B cell (primary cell): Measurements from ENCODE around the gene LANCL1. TPM values are rescaled to one million over a fixed set of nuclear protein-coding genes. Genes with fewer than 3 reads are reported as not detected.

ENCODE experiments used
- ATAC-seq: fragments of 200-7000 bp; cut with Tn5 transposase; one replicate; pipeline ENCODE4 v1.10.0; 2021; ENCODE audit warnings: low read depth, mild to moderate bottlenecking, moderate number of reproducible peaks, moderate library complexity
- CTCF ChIA-PET: fragments of 350-600 bp; sonication (Branson Sonifier 250); formaldehyde crosslinking; loops from one replicate; lab custom pipeline; 2021; ENCODE audit warnings: antibody characterized with exemption, inconsistent platforms; lab: Charles Lee
- POLR2A ChIA-PET: fragments of 350-600 bp; sonication (Branson Sonifier 250); formaldehyde crosslinking; loops from one replicate; lab custom pipeline; 2021; ENCODE audit warnings: antibody characterized with exemption; lab: Charles Lee
- DNase-seq: peaks from one replicate; pipeline ENCODE4 v3.0.0; 2013
- H2AFZ ChIP-seq: 2 replicates; pipeline ENCODE4 v1.6.1; 2012; ENCODE audit warnings: mild to moderate bottlenecking, low read depth, low read length; ENCODE audit not compliant: insufficient read depth, poor library complexity, severe bottlenecking
- H3K27ac ChIP-seq, 2 donors: 1 replicate in 1 of 2; 2 replicates in 1 of 2; pipeline ENCODE4 v1.5.1; 2012 to 2013; ENCODE audit warnings: low read length in 2 of 2, mild to moderate bottlenecking in 2 of 2, moderate library complexity in 1 of 2
- H3K27me3 ChIP-seq, 4 experiments: fragments of 200-600 bp in 1 of 4; sonication (generic) in 1 of 4; replicated peaks in 1 of 4; 1 replicate in 2 of 4; 2 replicates in 2 of 4; pipeline versions ENCODE4 v1.6.1 to v1.7.0; 2013 to 2016; ENCODE audit warnings: low read length in 3 of 4, mild to moderate bottlenecking in 2 of 4, mixed read lengths in 1 of 4, moderate library complexity in 1 of 4; ENCODE audit not compliant: insufficient read depth in 4 of 4, control insufficient read depth in 3 of 4; ENCODE audit errors: control extremely low read depth in 1 of 4
- H3K36me3 ChIP-seq, 2 experiments: replicated peaks in 1 of 2; 1 replicate in 1 of 2; 2 replicates in 1 of 2; pipeline versions ENCODE4 v1.6.1 to v1.7.1; 2013; ENCODE audit warnings: low read length in 1 of 2; ENCODE audit not compliant: insufficient read depth in 2 of 2, control insufficient read depth in 1 of 2; ENCODE audit errors: control extremely low read depth in 1 of 2, extremely low read depth in 1 of 2
- H3K4me1 ChIP-seq, 2 donors: fragments of 200-600 bp in 1 of 2; sonication (generic) in 1 of 2; 1 replicate in 1 of 2; 2 replicates in 1 of 2; pipeline versions ENCODE4 v1.5.1 to v1.6.1; 2013 to 2017; ENCODE audit warnings: low read length in 2 of 2; ENCODE audit not compliant: control insufficient read depth in 2 of 2, insufficient read depth in 2 of 2
- H3K4me2 ChIP-seq: replicated peaks from 2 replicates; pipeline ENCODE3; 2012; ENCODE audit warnings: mild to moderate bottlenecking, low read depth, low read length; ENCODE audit not compliant: poor library complexity, severe bottlenecking
- H3K4me3 ChIP-seq, 5 experiments: fragments of 200-600 bp in 1 of 5; sonication (generic) in 1 of 5; 1 replicate in 3 of 5; 2 replicates in 2 of 5; pipeline versions ENCODE4 v1.5.1 to v1.7.0; 2011 to 2016; ENCODE audit warnings: low read length in 4 of 5, mild to moderate bottlenecking in 4 of 5, low read depth in 2 of 5, control low read depth in 1 of 5, moderate library complexity in 1 of 5; ENCODE audit not compliant: insufficient read depth in 1 of 5; ENCODE audit errors: control extremely low read depth in 1 of 5, extremely low read depth in 1 of 5
- H3K79me2 ChIP-seq: fragments of 200-600 bp; sonication (generic); one replicate; pipeline ENCODE4 v1.6.0; 2016; ENCODE audit warnings: low read length; ENCODE audit not compliant: control insufficient read depth, insufficient read depth
- H3K9ac ChIP-seq: fragments of 200-600 bp; sonication (generic); 2 replicates; pipeline ENCODE4 v1.6.1; 2017; ENCODE audit warnings: mild to moderate bottlenecking, low read length, moderate library complexity
- H3K9me3 ChIP-seq, 3 donors: one replicate each; pipeline versions ENCODE4 v1.6.1 to v1.7.1; 2013; ENCODE audit warnings: low read length in 2 of 3; ENCODE audit not compliant: control insufficient read depth in 2 of 3, insufficient read depth in 1 of 3; ENCODE audit errors: control extremely low read depth in 1 of 3
- H4K20me1 ChIP-seq: 2 replicates; pipeline ENCODE4 v1.6.0; 2012; ENCODE audit warnings: mild to moderate bottlenecking, low read length; ENCODE audit not compliant: insufficient read depth, control insufficient read depth, poor library complexity, severe bottlenecking
- H3K27ac Mint-ChIP-seq: one replicate; pipeline ENCODE4 v1.8.0; 2021; ENCODE audit warnings: mixed read lengths
- H3K27me3 Mint-ChIP-seq: one replicate; pipeline ENCODE4 v1.8.0; 2021; ENCODE audit warnings: mixed read lengths
- H3K4me1 Mint-ChIP-seq: one replicate; pipeline ENCODE4 v1.8.0; 2021; ENCODE audit warnings: mixed read lengths
- H3K4me3 Mint-ChIP-seq: one replicate; pipeline ENCODE4 v1.8.0; 2021; ENCODE audit warnings: mixed read lengths
- H3K9me3 Mint-ChIP-seq: one replicate; pipeline ENCODE4 v1.8.0; 2022; ENCODE audit warnings: mixed read lengths; ENCODE audit not compliant: insufficient read depth
- CTCF ChIP-seq: fragments of 200-600 bp; IDR thresholded peaks from one replicate; pipeline ENCODE4 v1.8.0; 2022; ENCODE audit warnings: antibody characterized with exemption, mild to moderate bottlenecking
- EZH2 ChIP-seq: IDR thresholded peaks from 2 replicates; pipeline ENCODE4 v1.6.1; 2012; ENCODE audit warnings: borderline replicate concordance, low read depth, mild to moderate bottlenecking, moderate library complexity, low read length; ENCODE audit not compliant: insufficient read depth, poor library complexity, severe bottlenecking
- WGBS: methylation state at CpG from one replicate; pipeline ENCODE4 v1.1.5; 2013; ENCODE audit warnings: missing lambda C conversion rate; ENCODE audit not compliant: insufficient coverage; 5-methylcytosine and 5-hydroxymethylcytosine counted together
- intact Hi-C: fragments of 100-400 bp; cut with micrococcal nuclease; formaldehyde crosslinking; loops from one replicate; pipeline ENCODE4 v1.10.0; 2022
- polyA plus RNA-seq: library from polyadenylated mRNA; depleted of rRNA; stranded (reverse); fragments of >200 nt; gene quantifications from 2 replicates; pipeline ENCODE4 v1.2.3, GENCODE V29; 2012
- total RNA-seq, 2 donors: library from RNA; stranded (reverse); fragments of 120-200 nt in 1 of 2; gene quantifications; 1 replicate in 1 of 2; 2 replicates in 1 of 2; pipeline versions ENCODE4 v1.2.3 to v1.2.4, GENCODE V29; 2013 to 2022

Gene LANCL1
- total and polyA plus RNA-seq, 2 donors (not counting 1 experiment from before 2014, with no cell fraction given) = 14.8 to 30.0 TPM

GRCh38 chr2:210460322-210461227 lies 16.0 kb downstream of the LANCL1 start:
- H3K9ac ChIP-seq = peak overlapping the region; percentile 40
- intact Hi-C loops = loop anchor here (2.0 to 5.0 kb wide), 2 partner anchors 14 to 288 kb away; partner anchors contain the start of gene KANSL1L
- no peaks in the 10 kb centered on the region for H3K79me2 ChIP-seq
- H3K27me3 ChIP-seq = no peaks in the 10 kb centered on the region
- CTCF ChIA-PET = interaction anchor here (1.4 to 1.5 kb wide), 2 partner anchors 14 to 42 kb away, joined by 4 to 6 read pairs; no protein-coding TSS in a partner anchor
- H3K36me3 ChIP-seq = peaks cover 3 to 11% of the 10 kb centered on the region in 2 experiments
- TF ChIP-seq EZH2 (no peak), CTCF (no peak)
- peak overlapping the region; percentile 17 to 82 for H3K27ac ChIP-seq
- H3K4me1 Mint-ChIP-seq = peaks cover 58% of the 10 kb centered on the region
- H4K20me1 ChIP-seq = no peaks in the 10 kb centered on the region
- no peaks in the 10 kb centered on the region for H3K9me3 ChIP-seq
- peak overlapping the region; percentile 64 for H3K27ac Mint-ChIP-seq
- H3K4me3 Mint-ChIP-seq = peak overlapping the region; percentile 74
- no peak overlapping the region for H3K4me3 ChIP-seq
- peaks cover 41 to 50% of the 10 kb centered on the region in 2 donors for H3K4me1 ChIP-seq
- ATAC-seq (peak; percentile 19), DNase-seq (no peak)
- no peaks in the 10 kb centered on the region for H3K9me3 Mint-ChIP-seq
- H3K4me2 ChIP-seq = peak overlapping the region; percentile 55
- WGBS = no CpG with 5 or more reads among the region's 3 CpGs
- H3K27me3 Mint-ChIP-seq = no peaks in the 10 kb centered on the region
- POLR2A ChIA-PET = no interaction called here
- H2AFZ ChIP-seq = no peak overlapping the region
